ENCODE measurements around the gene KREMEN1.
"Not testable (repeated sequence)": the region's sequence is repeated elsewhere in the genome, so short reads cannot be mapped to it uniquely, and the experiment has no call there.

- TF ChIP-seq SP2 (IDR thresholded peaks at IDR 0.05; ENCODE audit: extremely low read depth, low read depth, low read length, poor library complexity, severe bottlenecking); POLR2AphosphoS2 (IDR thresholded peaks at IDR 0.05; ENCODE audit: low read length); ZBTB8A (IDR thresholded peaks at IDR 0.05; ENCODE audit: partially characterized antibody); YY1 (IDR thresholded peaks at IDR 0.05; ENCODE audit: borderline replicate concordance in 1 of 3, control insufficient read depth in 1 of 3, extremely low read depth in 1 of 3, insufficient read depth in 3 of 3, insufficient read length in 1 of 3, insufficient replicate concordance in 2 of 3, low read depth in 1 of 3, low read length in 2 of 3); PKNOX1 (IDR thresholded peaks at IDR 0.05); HDGF (IDR thresholded peaks at IDR 0.05); ZNF212 (CRISPR knock-in tag; IDR thresholded peaks at IDR 0.05): not testable (repeated sequence)
Measured at GRCh38 chr22:29083576-29083932, 10.7 kb downstream of the KREMEN1 start.
